Activated CD8-positive, alpha-beta memory T cell treated with anti-CD3 and anti-CD28 coated beads, Interleukin-2, amount 50 U/mL, for 4 hours (primary cell): ENCODE data around the gene PPP2R5C.

ENCODE experiments used
- DNase-seq: peaks from one replicate; pipeline ENCODE4 v3.0.0-alpha.2; 2020

The PPP2R5C gene

GRCh38 chr14:101844219-101844618 lies 82.7 kb downstream of the PPP2R5C start:
- no peak for DNase-seq

GRCh38 chr14:101844751-101845150 lies 83.2 kb downstream of the PPP2R5C start:
- DNase-seq, result no peak

- no peak for DNase-seq
Observed at GRCh38 chr14:101845496-101845895, 84.0 kb downstream of the PPP2R5C start.

- DNase-seq, result no peak
Observed at GRCh38 chr14:101845896-101846295, 84.4 kb downstream of the PPP2R5C start.

- DNase-seq, result no peak
Observed at GRCh38 chr14:101849125-101849524, 87.6 kb downstream of the PPP2R5C start.

- no peak for DNase-seq
Observed at GRCh38 chr14:101849640-101850039, 88.1 kb downstream of the PPP2R5C start.

- DNase-seq, result no peak
Observed at GRCh38 chr14:101851183-101851582, 89.7 kb downstream of the PPP2R5C start.

- DNase-seq, result no peak
Observed at GRCh38 chr14:101851736-101852405, 90.4 kb downstream of the PPP2R5C start.

GRCh38 chr14:101852785-101853184 lies 91.3 kb downstream of the PPP2R5C start:
- DNase-seq, result no peak

GRCh38 chr14:101853455-101854018 lies 92.0 kb downstream of the PPP2R5C start:
- DNase-seq, result no peak

- no peak for DNase-seq
Observed at GRCh38 chr14:101854366-101854765, 92.9 kb downstream of the PPP2R5C start.

- DNase-seq, result no peak
Observed at GRCh38 chr14:101855958-101856357, 94.4 kb downstream of the PPP2R5C start.

GRCh38 chr14:101856536-101856935 lies 95.0 kb downstream of the PPP2R5C start:
- no peak for DNase-seq

- DNase-seq, result no peak
Observed at GRCh38 chr14:101857226-101857625, 95.7 kb downstream of the PPP2R5C start.

- DNase-seq, result no peak
Observed at GRCh38 chr14:101858791-101859537, 97.5 kb downstream of the PPP2R5C start.

GRCh38 chr14:101859538-101859902 lies 98.0 kb downstream of the PPP2R5C start:
- no peak for DNase-seq

GRCh38 chr14:101859958-101860357 lies 98.4 kb downstream of the PPP2R5C start:
- DNase-seq, result no peak

- no peak for DNase-seq
Observed at GRCh38 chr14:101861464-101861863, 100.0 kb downstream of the PPP2R5C start.

GRCh38 chr14:101862177-101862576 lies 100.7 kb downstream of the PPP2R5C start:
- DNase-seq, result no peak

- DNase-seq, result no peak
Observed at GRCh38 chr14:101862711-101863110, 101.2 kb downstream of the PPP2R5C start.

GRCh38 chr14:101865288-101865687 lies 103.8 kb downstream of the PPP2R5C start:
- DNase-seq, result no peak

GRCh38 chr14:101867854-101868253 lies 106.3 kb downstream of the PPP2R5C start:
- DNase-seq, result no peak

- DNase-seq, result no peak
Observed at GRCh38 chr14:101869217-101869616, 107.7 kb downstream of the PPP2R5C start.

GRCh38 chr14:101870273-101870939 lies 108.9 kb downstream of the PPP2R5C start:
- DNase-seq, result no peak
